DOHH2 (cell line): ENCODE results near the gene STAT1.

Source experiments
- H3F3A ChIP-seq: fragments of 200-600 bp; sonication (generic), shearing (Covaris generic); 2 replicates; pipeline ENCODE4 v1.6.0; 2016; ENCODE audit warnings: antibody characterized with exemption, mild to moderate bottlenecking; ENCODE audit not compliant: control insufficient read depth, insufficient read depth
- H3K27ac ChIP-seq: fragments of 200-600 bp; sonication (generic); 2 replicates; pipeline ENCODE4 v1.5.1; 2014; ENCODE audit warnings: low read depth, mild to moderate bottlenecking, low read length, moderate library complexity
- H3K27me3 ChIP-seq: fragments of 200-600 bp; sonication (generic); 2 replicates; pipeline ENCODE4 v1.6.1; 2014; ENCODE audit warnings: mild to moderate bottlenecking, low read length, mixed read lengths; ENCODE audit not compliant: control insufficient read depth
- H3K36me3 ChIP-seq: fragments of 200-600 bp; sonication (generic); 2 replicates; pipeline ENCODE4 v1.6.1; 2014; ENCODE audit warnings: mild to moderate bottlenecking, low read length, moderate library complexity, mixed read lengths; ENCODE audit not compliant: control insufficient read depth
- H3K4me1 ChIP-seq: fragments of 200-600 bp; sonication (generic); 2 replicates; pipeline ENCODE4 v1.6.1; 2014; ENCODE audit warnings: mild to moderate bottlenecking, low read length, mixed read lengths; ENCODE audit not compliant: control insufficient read depth
- H3K4me2 ChIP-seq: fragments of 200-600 bp; sonication (generic); 2 replicates; pipeline ENCODE4 v1.6.0; 2014; ENCODE audit warnings: mild to moderate bottlenecking, low read length, moderate library complexity
- H3K4me3 ChIP-seq: fragments of 200-600 bp; sonication (generic); 2 replicates; pipeline ENCODE4 v1.5.1; 2014; ENCODE audit warnings: mild to moderate bottlenecking, low read length, mixed read lengths
- H3K79me2 ChIP-seq: fragments of 200-600 bp; sonication (generic); 2 replicates; pipeline ENCODE4 v1.6.1; 2014; ENCODE audit warnings: mild to moderate bottlenecking, low read length, mixed read lengths; ENCODE audit not compliant: control insufficient read depth
- H3K9me2 ChIP-seq: fragments of 200-600 bp; sonication (generic); replicated peaks from 2 replicates; pipeline ENCODE4 v1.6.1; 2014; ENCODE audit warnings: mild to moderate bottlenecking, low read length, mixed read lengths; ENCODE audit not compliant: control insufficient read depth
- H3K9me3 ChIP-seq: fragments of 200-600 bp; sonication (generic); 2 replicates; pipeline ENCODE4 v1.6.1; 2014; ENCODE audit warnings: antibody characterized with exemption, low read length, mixed read lengths; ENCODE audit not compliant: control insufficient read depth, insufficient read depth
- H4K20me1 ChIP-seq: fragments of 200-600 bp; sonication (generic); 2 replicates; pipeline ENCODE4 v1.6.0; 2014; ENCODE audit warnings: low read depth, mild to moderate bottlenecking, antibody characterized with exemption, low read length, moderate library complexity; ENCODE audit not compliant: control insufficient read depth, insufficient read depth
- CTCF ChIP-seq: fragments of 200-600 bp; sonication (generic); IDR thresholded peaks from one replicate; pipeline ENCODE4 v1.5.1; 2014; ENCODE audit warnings: antibody characterized with exemption, mild to moderate bottlenecking, low read depth, low read length; ENCODE audit not compliant: poor library complexity, severe bottlenecking
- EZH2phosphoT487 ChIP-seq: fragments of 200-600 bp; sonication (generic); IDR thresholded peaks from 2 replicates; pipeline ENCODE4 v1.6.1; 2017; ENCODE audit warnings: borderline replicate concordance, mild to moderate bottlenecking, antibody characterized with exemption, low read length, moderate library complexity, mixed read lengths

The STAT1 gene

GRCh38 chr2:190973262-190973661 lies 40.7 kb downstream of the STAT1 start:
- Histone ChIP-seq H3F3A (no peaks in the 10 kb centered on the region), H3K27me3 (no peaks in the 10 kb centered on the region), H3K9me3 (no peaks in the 10 kb centered on the region), H3K27ac (no peak overlapping the region), H3K4me3 (no peak overlapping the region), H3K79me2 (no peaks in the 10 kb centered on the region), H3K36me3 (no peaks in the 10 kb centered on the region), H3K4me2 (no peak overlapping the region), H3K9me2 (no peaks in the 10 kb centered on the region), H4K20me1 (no peaks in the 10 kb centered on the region), H3K4me1 (no peaks in the 10 kb centered on the region)
- TF ChIP-seq EZH2phosphoT487 = no peak
- no peak for TF ChIP-seq CTCF

GRCh38 chr2:190972846-190973245 lies 41.1 kb downstream of the STAT1 start:
- Histone ChIP-seq H4K20me1 (no peaks in the 10 kb centered on the region), H3K4me3 (no peak overlapping the region), H3F3A (no peaks in the 10 kb centered on the region), H3K9me2 (no peaks in the 10 kb centered on the region), H3K27me3 (no peaks in the 10 kb centered on the region), H3K4me2 (no peak overlapping the region), H3K79me2 (no peaks in the 10 kb centered on the region), H3K9me3 (no peaks in the 10 kb centered on the region), H3K27ac (no peak overlapping the region), H3K4me1 (no peaks in the 10 kb centered on the region), H3K36me3 (no peaks in the 10 kb centered on the region)
- TF ChIP-seq CTCF (no peak), EZH2phosphoT487 (no peak)

GRCh38 chr2:190972213-190972612 lies 41.8 kb downstream of the STAT1 start:
- no peaks in the 10 kb centered on the region for H3F3A ChIP-seq
- no peak overlapping the region for H3K4me3 ChIP-seq
- no peaks in the 10 kb centered on the region for H3K9me2 ChIP-seq
- H4K20me1 ChIP-seq = no peaks in the 10 kb centered on the region
- no peaks in the 10 kb centered on the region for H3K79me2 ChIP-seq
- no peaks in the 10 kb centered on the region for H3K27me3 ChIP-seq
- H3K36me3 ChIP-seq = no peaks in the 10 kb centered on the region
- H3K4me2 ChIP-seq = no peak overlapping the region
- no peaks in the 10 kb centered on the region for H3K9me3 ChIP-seq
- no peak for TF ChIP-seq CTCF
- TF ChIP-seq EZH2phosphoT487 = no peak
- no peak overlapping the region for H3K27ac ChIP-seq
- H3K4me1 ChIP-seq = no peaks in the 10 kb centered on the region
